Upper lobe of left lung (tissue), 4 donors: ENCODE results near the gene GCK.

Source experiments
- EP300 ChIP-seq, 4 donors: sonication (generic); formaldehyde crosslinking; IDR thresholded peaks; one replicate each; pipeline ENCODE4 v1.5.1; 2017; ENCODE audit warnings: antibody characterized with exemption in 4 of 4, control low read depth in 2 of 4
- POLR2A ChIP-seq, 4 donors: fragments of 450-650 bp; IDR thresholded peaks; one replicate each; pipeline ENCODE4 v1.5.1; 2016 to 2017; ENCODE audit warnings: antibody characterized with exemption in 4 of 4, mild to moderate bottlenecking in 2 of 4
- POLR2AphosphoS5 ChIP-seq, 2 donors: sonication (generic); formaldehyde crosslinking; IDR thresholded peaks; one replicate each; pipeline ENCODE4 v1.5.1; 2017; ENCODE audit warnings: antibody characterized with exemption in 2 of 2
- TF ChIP-seq, protein P1 (sequence below), 6 experiments: fragments of 450-650 bp in 4 of 6; fragments of 200-600 bp in 2 of 6; sonication (generic) in 2 of 6; IDR thresholded peaks; one replicate each; pipeline ENCODE4 v1.5.1; 2016 to 2019; ENCODE audit warnings: antibody characterized with exemption in 6 of 6

DNA sequence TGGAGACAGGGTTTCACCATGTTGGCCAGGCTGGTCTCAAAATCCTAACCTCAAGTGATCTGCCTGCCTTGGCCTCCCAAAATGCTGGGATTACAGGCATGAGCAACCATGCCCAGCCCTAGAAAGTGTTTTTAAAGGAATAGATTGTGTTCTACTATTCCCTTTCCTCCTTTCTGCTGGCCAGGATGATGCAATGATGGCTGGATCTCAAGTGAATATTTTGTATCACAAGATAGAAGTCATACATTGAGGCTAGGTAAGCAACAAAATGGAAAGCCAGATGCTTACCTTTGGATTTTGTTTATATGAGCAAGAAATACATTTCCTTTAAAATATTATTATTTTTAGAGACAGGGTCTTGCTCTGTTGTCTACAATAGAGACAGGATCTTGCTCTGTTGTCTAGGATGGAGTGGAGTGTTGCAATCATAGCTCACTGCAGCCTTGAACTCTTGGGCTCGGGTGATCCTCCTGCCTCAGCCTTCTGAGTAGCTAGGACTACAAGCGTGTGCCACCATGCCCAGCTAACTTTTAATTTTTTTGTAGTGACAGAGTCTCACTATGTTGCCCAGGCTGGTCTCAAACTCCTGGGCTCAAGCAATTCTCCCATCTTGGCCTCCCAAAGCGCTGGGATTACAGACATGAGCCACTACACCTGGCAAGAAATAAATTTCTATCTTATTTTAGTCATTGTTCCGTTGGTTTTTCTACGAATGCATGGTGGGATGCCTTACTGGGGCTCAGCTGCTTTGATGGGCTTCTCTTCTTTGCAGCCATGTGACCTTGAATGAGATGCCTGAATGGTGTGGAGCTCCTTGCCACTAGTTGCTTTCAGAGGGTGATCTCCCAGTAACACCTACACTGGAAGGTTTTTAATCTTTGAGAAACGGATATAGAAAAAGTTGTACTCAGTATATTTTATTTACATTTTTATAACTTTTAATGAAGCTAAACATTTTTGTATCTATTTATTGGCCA lies 90.9 kb downstream of the GCK start:
- TF ChIP-seq, protein P1, sequence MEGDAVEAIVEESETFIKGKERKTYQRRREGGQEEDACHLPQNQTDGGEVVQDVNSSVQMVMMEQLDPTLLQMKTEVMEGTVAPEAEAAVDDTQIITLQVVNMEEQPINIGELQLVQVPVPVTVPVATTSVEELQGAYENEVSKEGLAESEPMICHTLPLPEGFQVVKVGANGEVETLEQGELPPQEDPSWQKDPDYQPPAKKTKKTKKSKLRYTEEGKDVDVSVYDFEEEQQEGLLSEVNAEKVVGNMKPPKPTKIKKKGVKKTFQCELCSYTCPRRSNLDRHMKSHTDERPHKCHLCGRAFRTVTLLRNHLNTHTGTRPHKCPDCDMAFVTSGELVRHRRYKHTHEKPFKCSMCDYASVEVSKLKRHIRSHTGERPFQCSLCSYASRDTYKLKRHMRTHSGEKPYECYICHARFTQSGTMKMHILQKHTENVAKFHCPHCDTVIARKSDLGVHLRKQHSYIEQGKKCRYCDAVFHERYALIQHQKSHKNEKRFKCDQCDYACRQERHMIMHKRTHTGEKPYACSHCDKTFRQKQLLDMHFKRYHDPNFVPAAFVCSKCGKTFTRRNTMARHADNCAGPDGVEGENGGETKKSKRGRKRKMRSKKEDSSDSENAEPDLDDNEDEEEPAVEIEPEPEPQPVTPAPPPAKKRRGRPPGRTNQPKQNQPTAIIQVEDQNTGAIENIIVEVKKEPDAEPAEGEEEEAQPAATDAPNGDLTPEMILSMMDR (IDR thresholded peaks at IDR 0.05), result no peak
- TF ChIP-seq EP300 (IDR thresholded peaks at IDR 0.05) (no peak), POLR2AphosphoS5 (IDR thresholded peaks at IDR 0.05) (no peak), POLR2A (IDR thresholded peaks at IDR 0.05) (no peak)
